Activated CD4-positive, alpha-beta T cell treated with anti-CD3 and anti-CD28 coated beads, Interleukin-2, amount 50 U/mL, for 16 hours (primary cell): Measurements from ENCODE around the gene MTX2.

Experiments used
- DNase-seq: peaks from one replicate; pipeline ENCODE4 v3.0.0-alpha.2; 2020

Gene MTX2

DNA sequence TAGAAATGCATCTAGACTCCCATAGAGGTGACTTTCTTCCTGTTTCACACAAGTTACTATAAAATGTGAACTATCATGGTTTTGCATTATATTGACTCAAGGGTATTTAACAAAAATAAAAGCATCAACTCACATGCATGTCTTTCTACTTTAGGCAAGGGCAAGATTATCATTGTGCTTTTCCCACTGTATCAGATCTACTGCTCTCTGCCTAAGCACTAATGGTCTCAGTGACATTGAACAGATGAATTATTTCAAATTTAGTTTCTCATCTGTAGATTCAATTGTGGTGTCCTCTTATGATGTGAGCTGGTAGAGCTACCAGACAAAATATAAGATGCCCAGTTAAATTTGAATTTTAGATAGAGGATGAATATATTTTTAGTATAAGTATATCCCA lies 113.9 kb downstream of the MTX2 start:
- no peak for DNase-seq

DNA sequence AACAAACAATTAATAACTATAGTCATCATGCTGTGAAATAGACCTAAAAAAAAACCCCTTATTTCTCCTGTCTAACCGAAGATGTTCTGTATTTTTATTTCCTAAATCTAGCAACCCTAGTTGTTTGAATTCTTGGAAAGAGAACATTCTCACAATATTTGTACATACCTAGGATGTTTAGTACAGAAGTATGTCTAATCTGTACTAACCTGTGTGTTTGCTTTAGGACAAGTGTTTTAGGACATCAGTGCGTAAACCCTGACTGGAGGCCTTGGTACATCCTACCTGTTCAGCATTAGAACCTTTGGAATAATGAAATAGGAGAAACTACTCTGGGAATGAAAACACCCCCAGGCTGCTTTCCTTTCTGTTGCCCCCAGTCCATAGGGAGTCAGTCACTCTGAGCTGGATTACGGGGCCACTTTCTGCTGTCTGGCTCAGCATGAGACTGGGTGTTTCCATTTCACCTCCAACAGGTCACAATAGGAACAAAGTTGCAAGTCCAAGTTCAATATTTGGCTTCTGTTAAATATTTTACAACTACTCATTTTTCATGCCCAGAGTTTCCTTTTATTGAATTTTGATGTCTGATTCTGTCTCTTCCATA lies 114.7 kb downstream of the MTX2 start:
- no peak for DNase-seq

DNA sequence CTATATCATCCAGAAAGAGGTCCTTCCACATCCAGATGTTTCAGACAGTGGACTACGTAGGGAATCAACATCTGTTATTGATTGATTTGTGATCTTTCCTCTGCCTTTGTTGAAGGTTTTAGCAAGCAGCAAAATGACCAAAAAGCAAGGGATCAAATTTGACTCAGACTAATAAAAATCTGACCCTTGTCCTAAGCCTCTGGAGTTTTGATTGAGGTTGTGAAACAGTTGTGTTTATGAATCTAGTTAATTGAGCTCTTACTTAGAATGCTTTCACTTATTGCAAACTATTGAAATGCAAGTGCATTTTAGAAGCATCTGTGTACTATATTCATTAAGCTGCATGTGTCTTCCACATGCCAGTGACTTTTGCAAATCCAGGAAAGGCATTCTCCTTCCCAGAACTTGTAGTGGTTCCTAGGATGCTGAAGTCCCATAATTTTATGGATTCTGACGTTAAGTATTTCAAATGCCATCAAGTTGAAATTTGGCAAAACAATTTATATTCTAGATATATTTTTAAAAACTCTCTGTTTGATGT lies 116.0 kb downstream of the MTX2 start:
- no peak for DNase-seq

DNA sequence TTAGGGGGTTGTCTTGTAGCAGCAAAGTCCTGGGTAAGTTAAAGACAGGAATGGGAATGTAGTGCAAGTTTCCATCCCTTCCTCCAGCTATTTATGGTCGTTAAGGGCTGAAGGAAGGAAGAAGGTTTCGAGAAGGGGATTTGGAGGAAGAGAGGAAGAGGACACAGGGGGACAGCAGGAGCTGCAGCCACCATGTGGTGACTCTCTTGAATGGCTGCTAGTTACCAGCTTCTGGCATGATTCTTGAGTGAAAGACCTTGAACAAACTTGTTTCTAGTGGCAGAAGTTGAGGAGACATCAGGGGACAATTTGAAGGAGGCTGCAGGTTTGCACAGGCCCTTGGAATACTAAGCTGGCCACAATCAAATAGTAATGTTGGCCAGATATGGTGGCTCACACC lies 116.6 kb downstream of the MTX2 start:
- no peak for DNase-seq
